ENCODE results near the gene TOMM20L. TPM values are rescaled to one million over a fixed set of nuclear protein-coding genes. Genes with fewer than 3 reads are reported as not detected.

The TOMM20L gene
- total and polyA plus RNA-seq, 2 of the 8 experiments (the other 6 are each of a cell fraction or from before 2014, with no cell fraction given) = not detected

- TF ChIP-seq BACH1 (IDR thresholded peaks at IDR 0.05; ENCODE audit: low read length) (no peak), NANOG (IDR thresholded peaks at IDR 0.05; ENCODE audit: insufficient read depth, low read depth, low read length, poor library complexity, severe bottlenecking) (no peak), POLR2A (IDR thresholded peaks at IDR 0.05; ENCODE audit: control extremely low read depth in 1 of 2, low read depth in 2 of 2, low read length in 2 of 2) (no peak)
Measured at GRCh38 chr14:58354808-58355207, 40.9 kb upstream of the TOMM20L start (continued).
